Brain microvascular endothelial cell (primary cell): ENCODE measurements around the gene GFRA4.

ENCODE experiments used
- DNase-seq: peaks from one replicate; pipeline ENCODE4 v3.0.0-alpha.2; 2020
- H3K27ac ChIP-seq: fragments of 250-450 bp; sonication (Bioruptor Pico); 2 replicates; pipeline ENCODE4 v1.5.1; 2020; ENCODE audit warnings: mild to moderate bottlenecking, moderate library complexity
- H3K27me3 ChIP-seq: fragments of 250-450 bp; sonication (Bioruptor Pico); replicated peaks from 2 replicates; pipeline ENCODE4 v1.5.1; 2020; ENCODE audit warnings: mild to moderate bottlenecking
- H3K36me3 ChIP-seq: fragments of 250-450 bp; sonication (Bioruptor Pico); replicated peaks from 2 replicates; pipeline ENCODE4 v1.5.1; 2020; ENCODE audit warnings: mild to moderate bottlenecking
- H3K4me3 ChIP-seq: 2 replicates; pipeline ENCODE4 v1.5.1; 2011; ENCODE audit warnings: low read depth, mild to moderate bottlenecking, control low read depth, low read length, moderate library complexity
- in situ Hi-C: cut with HindIII; loops from 2 replicates; pipeline ENCODE4 v1.10.0; 2017; ENCODE audit warnings: low sequenced_read_pairs, low pct_ligation_motif_present
- TF ChIP-seq, protein P1 (sequence below): IDR thresholded peaks from 2 replicates; pipeline ENCODE4 v1.5.1; 2011; ENCODE audit warnings: low read depth, mild to moderate bottlenecking, moderate library complexity, low read length, control low read depth, inconsistent platforms; ENCODE audit errors: missing control alignments

The GFRA4 gene

DNA sequence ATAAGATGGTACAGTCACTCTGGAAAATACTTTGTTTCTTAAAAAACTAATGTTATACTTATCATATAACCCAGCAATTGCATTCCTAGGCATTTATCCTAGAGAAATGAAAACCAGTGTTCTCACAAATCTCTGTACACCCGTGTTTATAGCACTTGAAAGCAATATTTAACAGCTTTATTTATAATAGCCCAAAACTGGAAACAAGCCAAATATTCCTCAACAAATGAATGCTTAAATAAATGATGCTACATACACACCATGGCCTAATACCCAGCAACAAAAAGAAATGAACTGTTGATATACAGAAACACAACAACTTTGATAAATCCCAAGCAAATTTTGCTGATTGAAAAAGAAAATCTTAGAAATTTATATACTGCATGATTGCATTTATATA, 51.3 kb downstream of the GFRA4 start:
- Histone ChIP-seq H3K27ac (no peak overlapping the region), H3K4me3 (no peak overlapping the region), H3K27me3 (no peaks in the 10 kb centered on the region), H3K36me3 (no peaks in the 10 kb centered on the region)
- no peak for DNase-seq
- TF ChIP-seq, protein P1, sequence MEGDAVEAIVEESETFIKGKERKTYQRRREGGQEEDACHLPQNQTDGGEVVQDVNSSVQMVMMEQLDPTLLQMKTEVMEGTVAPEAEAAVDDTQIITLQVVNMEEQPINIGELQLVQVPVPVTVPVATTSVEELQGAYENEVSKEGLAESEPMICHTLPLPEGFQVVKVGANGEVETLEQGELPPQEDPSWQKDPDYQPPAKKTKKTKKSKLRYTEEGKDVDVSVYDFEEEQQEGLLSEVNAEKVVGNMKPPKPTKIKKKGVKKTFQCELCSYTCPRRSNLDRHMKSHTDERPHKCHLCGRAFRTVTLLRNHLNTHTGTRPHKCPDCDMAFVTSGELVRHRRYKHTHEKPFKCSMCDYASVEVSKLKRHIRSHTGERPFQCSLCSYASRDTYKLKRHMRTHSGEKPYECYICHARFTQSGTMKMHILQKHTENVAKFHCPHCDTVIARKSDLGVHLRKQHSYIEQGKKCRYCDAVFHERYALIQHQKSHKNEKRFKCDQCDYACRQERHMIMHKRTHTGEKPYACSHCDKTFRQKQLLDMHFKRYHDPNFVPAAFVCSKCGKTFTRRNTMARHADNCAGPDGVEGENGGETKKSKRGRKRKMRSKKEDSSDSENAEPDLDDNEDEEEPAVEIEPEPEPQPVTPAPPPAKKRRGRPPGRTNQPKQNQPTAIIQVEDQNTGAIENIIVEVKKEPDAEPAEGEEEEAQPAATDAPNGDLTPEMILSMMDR = no peak
- in situ Hi-C loops = no loop called here
